Neural cell (in vitro differentiated cells): Measurements from ENCODE around the gene PTPRZ1.
A peak's percentile ranks its signal among the peaks of the same experiment; 100 is the strongest.

ENCODE experiments used
- EP300 ChIP-seq: fragments of 450-650 bp; conservative IDR thresholded peaks from 2 replicates; pipeline ENCODE4 v1.6.1; 2014; ENCODE audit warnings: antibody characterized with exemption, mild to moderate bottlenecking, moderate library complexity; ENCODE audit not compliant: poor library complexity, severe bottlenecking
- EZH2 ChIP-seq: fragments of 200-600, 300-800 bp; shearing (Covaris generic), sonication (generic); IDR thresholded peaks from 2 replicates; pipeline ENCODE4 v1.6.1; 2014; ENCODE audit warnings: antibody characterized with exemption, low read length, borderline replicate concordance, mild to moderate bottlenecking; ENCODE audit not compliant: insufficient read depth, poor library complexity, severe bottlenecking
- POLR2AphosphoS5 ChIP-seq: IDR thresholded peaks from 2 replicates; pipeline ENCODE4 v1.6.1; 2012
- RAD21 ChIP-seq: fragments of 450-650 bp; conservative IDR thresholded peaks from 2 replicates; pipeline ENCODE4 v1.6.1; 2014; ENCODE audit warnings: antibody characterized with exemption, mild to moderate bottlenecking, moderate library complexity
- TAF1 ChIP-seq: IDR thresholded peaks from 2 replicates; pipeline ENCODE4 v1.6.1; 2012; ENCODE audit warnings: low read depth
- TF ChIP-seq, protein P1 (sequence below): fragments of 450-650 bp; IDR thresholded peaks from 2 replicates; pipeline ENCODE4 v1.5.1; 2014; ENCODE audit warnings: antibody characterized with exemption, mild to moderate bottlenecking, moderate library complexity; ENCODE audit not compliant: poor library complexity, severe bottlenecking
- TF ChIP-seq, protein P2 (sequence below): IDR thresholded peaks from 2 replicates; pipeline ENCODE4 v1.6.1; 2012; ENCODE audit warnings: borderline replicate concordance

DNA sequence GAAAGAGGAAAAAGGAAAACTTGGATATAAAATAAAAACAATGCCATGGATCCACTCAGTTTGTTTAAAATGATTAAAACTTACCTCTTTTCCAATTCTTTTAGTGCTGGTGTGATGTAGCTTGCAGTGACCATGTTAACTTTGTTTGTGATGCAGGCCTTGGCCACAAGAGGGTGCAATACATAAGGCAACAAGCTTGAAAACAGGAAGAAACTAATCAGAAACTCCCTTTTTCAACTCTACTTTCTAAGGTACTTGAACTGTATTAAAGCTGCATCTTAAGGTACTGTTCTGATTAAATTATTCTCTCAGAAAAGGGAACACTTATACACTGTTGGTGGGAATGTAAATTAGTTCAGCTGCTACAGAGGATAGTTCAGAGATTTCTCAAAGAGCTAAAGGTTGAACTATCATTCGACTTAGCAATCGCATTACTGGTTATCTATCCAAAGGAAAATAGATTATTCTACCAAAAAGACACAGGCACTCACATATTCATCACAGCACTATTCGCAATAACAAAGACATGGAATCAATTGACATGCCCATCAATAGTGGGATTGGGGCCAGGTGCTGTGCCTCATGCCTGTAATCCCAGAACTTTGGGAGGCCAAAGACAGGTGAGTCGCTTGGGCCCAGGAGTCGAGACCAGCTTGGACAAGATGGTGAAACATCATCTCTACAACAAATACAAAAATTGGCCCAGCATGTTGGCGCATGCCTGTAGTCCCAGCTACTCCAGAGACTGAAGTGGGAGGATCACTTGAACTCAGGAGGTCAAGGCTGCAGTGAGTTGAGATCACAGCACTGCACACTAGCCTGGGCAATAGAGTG is 220.2 kb downstream of the PTPRZ1 start:
- TF ChIP-seq POLR2AphosphoS5 (no peak), TAF1 (no peak), EZH2 (no peak), EP300 (no peak), RAD21 (peak; percentile 60)
- TF ChIP-seq, protein P1, sequence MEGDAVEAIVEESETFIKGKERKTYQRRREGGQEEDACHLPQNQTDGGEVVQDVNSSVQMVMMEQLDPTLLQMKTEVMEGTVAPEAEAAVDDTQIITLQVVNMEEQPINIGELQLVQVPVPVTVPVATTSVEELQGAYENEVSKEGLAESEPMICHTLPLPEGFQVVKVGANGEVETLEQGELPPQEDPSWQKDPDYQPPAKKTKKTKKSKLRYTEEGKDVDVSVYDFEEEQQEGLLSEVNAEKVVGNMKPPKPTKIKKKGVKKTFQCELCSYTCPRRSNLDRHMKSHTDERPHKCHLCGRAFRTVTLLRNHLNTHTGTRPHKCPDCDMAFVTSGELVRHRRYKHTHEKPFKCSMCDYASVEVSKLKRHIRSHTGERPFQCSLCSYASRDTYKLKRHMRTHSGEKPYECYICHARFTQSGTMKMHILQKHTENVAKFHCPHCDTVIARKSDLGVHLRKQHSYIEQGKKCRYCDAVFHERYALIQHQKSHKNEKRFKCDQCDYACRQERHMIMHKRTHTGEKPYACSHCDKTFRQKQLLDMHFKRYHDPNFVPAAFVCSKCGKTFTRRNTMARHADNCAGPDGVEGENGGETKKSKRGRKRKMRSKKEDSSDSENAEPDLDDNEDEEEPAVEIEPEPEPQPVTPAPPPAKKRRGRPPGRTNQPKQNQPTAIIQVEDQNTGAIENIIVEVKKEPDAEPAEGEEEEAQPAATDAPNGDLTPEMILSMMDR, result peak; percentile 73
- TF ChIP-seq, protein P2, sequence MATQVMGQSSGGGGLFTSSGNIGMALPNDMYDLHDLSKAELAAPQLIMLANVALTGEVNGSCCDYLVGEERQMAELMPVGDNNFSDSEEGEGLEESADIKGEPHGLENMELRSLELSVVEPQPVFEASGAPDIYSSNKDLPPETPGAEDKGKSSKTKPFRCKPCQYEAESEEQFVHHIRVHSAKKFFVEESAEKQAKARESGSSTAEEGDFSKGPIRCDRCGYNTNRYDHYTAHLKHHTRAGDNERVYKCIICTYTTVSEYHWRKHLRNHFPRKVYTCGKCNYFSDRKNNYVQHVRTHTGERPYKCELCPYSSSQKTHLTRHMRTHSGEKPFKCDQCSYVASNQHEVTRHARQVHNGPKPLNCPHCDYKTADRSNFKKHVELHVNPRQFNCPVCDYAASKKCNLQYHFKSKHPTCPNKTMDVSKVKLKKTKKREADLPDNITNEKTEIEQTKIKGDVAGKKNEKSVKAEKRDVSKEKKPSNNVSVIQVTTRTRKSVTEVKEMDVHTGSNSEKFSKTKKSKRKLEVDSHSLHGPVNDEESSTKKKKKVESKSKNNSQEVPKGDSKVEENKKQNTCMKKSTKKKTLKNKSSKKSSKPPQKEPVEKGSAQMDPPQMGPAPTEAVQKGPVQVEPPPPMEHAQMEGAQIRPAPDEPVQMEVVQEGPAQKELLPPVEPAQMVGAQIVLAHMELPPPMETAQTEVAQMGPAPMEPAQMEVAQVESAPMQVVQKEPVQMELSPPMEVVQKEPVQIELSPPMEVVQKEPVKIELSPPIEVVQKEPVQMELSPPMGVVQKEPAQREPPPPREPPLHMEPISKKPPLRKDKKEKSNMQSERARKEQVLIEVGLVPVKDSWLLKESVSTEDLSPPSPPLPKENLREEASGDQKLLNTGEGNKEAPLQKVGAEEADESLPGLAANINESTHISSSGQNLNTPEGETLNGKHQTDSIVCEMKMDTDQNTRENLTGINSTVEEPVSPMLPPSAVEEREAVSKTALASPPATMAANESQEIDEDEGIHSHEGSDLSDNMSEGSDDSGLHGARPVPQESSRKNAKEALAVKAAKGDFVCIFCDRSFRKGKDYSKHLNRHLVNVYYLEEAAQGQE, result no peak
